Activated T-cell treated with anti-CD3 and anti-CD28 coated beads for 1 hour (primary cell): ENCODE data around the gene NXPE3.
"Not testable (repeated sequence)": the region's sequence is repeated elsewhere in the genome, so short reads cannot be mapped to it uniquely, and the experiment has no call there.

ENCODE experiments used
- DNase-seq: peaks from one replicate; pipeline ENCODE4 v3.0.0-alpha.2; 2020; ENCODE audit warnings: low read depth

Gene NXPE3

DNA sequence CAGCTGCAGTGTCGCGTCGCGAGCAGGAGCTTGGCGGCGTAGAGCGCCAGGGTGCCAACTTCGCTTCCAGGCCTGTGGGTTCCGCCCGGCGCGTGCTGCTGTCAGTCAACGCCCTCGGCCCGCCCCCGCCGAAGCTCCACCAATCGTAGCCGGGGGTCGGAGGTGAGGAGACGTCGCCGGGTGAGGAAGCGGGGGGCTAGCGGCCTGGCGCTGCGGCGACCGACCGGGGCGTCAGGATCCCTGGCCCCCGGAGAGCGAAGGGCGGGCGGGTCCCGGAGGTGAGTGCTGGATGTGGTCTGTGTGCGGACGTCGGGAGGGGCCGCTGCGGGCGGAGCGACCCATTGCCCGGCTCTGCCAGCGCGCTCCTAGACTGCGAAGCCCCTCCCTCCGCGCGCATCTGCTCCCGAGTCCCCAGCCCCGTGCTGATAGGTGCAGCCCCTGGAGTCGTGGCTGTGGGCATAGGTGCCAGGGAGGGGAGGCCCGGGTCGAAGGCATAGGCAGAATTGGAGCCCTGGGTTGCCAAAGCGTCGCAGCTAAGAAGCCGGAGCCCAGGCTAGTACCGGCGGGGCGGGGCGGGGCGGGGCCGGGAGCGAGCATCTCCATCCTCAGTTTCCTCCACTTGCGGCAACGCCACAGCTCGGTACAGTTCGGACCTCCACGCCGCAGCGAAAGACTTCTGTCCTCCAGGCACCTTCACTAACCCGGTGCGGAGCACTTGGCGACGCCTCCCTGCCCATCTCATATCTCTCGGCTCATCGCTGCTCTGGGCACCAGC is at the start of gene NXPE3:
Gene NXPE3, plus strand, starts transcription at position 165 of the 775 bp plus-strand sequence. CDS start 6,386 bp downstream, outside the sequence.
- DNase-seq = peak; percentile 92

GRCh38 chr3:101729586-101729985 is 49.4 kb upstream of the NXPE3 start:
- no peak for DNase-seq

- DNase-seq = no peak
Observed at GRCh38 chr3:101730839-101731238, 48.2 kb upstream of the NXPE3 start.

DNA sequence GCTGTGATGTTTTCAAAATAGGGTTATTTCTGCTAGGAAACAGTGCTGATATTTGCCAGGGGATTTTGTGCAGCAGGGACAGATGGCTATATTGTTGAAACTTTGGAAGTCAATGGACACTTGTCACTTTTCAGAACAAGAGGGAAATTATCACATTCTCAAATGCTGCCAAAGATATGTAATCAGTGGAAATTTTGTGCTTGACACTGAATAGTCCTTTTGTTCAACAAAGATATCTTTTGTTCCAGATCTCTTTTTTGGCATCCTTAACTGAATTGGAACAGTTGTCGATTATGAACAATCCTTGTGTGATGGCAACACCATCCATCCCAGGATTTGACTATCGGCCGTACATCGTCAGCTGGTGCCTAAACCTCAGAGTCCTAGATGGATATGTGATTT is 46.8 kb upstream of the NXPE3 start:
- DNase-seq = no peak

- DNase-seq = no peak
Observed at GRCh38 chr3:101735833-101736232, 43.2 kb upstream of the NXPE3 start.

DNA sequence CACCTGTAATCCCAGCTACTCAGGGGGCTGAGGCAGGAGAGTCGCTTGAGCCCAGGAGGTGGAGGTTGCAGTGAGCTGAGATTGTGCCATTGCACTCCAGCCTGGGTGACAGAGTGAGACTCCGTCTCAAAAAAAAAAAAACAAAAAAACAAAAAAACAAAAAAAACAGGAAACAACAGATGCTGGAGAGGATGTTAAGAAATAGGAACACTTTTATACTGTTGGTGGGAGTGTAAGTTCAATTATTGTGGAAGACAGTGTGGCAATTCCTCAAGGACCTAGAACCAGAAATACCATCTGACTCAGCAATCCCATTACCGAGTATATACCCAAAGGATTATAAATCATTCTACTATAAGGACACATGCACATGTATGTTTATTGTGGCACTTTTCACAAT is 37.1 kb upstream of the NXPE3 start:
- DNase-seq = not testable (repeated sequence)

DNA sequence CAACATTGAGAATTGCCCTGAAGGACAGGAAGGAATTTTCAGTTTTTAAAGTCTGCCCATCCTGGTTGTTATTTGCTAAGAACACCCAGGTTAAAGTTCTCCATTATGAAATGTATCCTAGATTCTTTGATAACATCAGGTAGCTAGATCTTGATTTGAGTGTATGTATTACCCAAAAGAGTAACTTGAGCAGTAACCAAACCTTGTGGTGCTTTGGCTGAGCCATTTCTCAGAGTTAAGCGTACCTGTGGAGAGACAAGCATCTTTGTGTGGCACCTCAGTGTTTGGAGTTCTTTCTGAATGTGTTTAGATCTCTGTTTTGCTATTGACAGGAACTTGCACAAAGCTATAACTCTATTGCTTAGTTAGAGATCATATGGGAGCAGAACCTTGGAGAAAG is 34.2 kb upstream of the NXPE3 start:
- DNase-seq = no peak

- not testable (repeated sequence) for DNase-seq
Observed at GRCh38 chr3:101745934-101746333, 33.1 kb upstream of the NXPE3 start.

GRCh38 chr3:101753386-101754113 is 25.5 kb upstream of the NXPE3 start:
- not testable (repeated sequence) for DNase-seq

GRCh38 chr3:101758224-101758623 is 20.8 kb upstream of the NXPE3 start:
- DNase-seq = no peak

DNA sequence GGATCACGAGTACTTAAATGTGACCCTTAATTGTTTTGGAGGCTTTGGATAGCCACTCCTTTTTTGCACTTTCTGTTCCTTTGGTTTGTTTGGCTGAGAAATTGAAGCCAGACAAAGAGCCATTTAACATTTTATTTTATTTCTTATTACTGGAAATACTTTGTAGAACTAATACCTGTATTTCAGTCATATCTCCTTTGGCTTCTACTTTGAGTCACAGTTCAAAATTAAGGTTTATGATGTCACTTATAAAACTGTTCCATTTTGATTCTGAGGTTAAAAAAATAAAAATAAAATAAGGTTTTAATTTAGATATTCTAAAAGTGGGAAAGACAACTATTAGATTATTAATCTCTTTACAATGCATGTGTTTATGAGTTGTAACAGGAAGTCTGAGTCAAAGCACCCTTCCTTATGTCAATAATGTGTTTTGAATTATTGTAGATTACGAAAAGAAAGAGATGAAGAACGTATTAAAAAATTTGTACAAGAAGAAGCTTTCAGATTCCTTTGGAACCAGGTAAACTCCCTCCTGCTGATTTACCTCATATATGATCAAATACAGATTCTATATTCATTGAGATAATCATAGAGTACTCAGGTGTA is 16.9 kb upstream of the NXPE3 start:
- no peak for DNase-seq

GRCh38 chr3:101777745-101778281 is 1.2 kb upstream of the NXPE3 start:
- not testable (repeated sequence) for DNase-seq

DNA sequence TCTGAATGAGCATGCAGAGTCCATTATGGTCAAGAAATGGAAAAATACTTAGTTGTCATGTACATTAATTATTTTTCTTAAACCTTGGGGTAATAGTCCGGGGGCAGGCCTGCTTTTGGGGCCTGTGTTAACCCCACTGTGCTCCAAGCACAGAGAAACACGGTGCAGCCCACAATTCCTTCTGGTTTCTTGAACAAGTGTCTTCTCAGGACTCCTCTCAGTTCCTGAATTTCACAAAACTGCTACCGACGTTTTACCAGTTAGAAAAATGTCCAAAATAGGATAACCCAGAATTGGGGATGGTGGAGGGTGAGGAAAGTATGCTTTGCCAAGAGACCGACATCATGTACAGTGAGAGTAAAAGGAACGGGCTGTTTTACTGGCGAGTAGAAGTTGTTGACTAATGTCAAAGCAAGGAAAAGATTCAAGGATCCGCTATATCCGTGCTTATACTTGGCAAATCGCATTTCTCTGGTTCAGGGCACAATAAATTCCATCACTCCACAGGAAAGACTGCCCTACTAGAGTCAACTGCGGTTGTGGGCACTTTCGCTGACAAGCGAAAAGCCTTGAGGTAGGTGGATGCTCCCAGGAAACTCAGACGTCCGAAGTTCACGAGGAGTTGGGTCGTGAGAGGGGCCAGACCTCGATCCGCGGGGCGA is 495 bp upstream of the NXPE3 start:
- no peak for DNase-seq

- DNase-seq = no peak
Observed at GRCh38 chr3:101779822-101780381, 891 bp downstream of the NXPE3 start.

DNA sequence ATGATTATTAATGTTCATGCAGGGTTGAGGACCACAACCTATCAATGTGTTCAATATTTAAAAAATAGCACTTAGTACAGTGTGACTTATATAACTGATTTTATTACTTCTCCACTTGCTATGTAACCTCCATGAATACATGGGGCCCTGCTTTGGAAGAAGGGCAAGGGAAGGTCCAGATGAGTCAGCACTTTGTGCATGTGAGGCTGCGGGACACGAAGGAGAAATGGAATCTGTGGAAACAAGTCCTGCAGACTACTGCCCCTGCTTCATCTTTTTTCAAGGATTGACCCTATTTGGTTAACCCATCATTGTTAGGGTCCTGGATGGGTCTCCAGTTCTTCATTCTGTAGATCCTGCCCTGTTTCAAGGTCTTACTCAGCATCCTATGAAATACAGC is 1.6 kb downstream of the NXPE3 start:
- DNase-seq = no peak

DNA sequence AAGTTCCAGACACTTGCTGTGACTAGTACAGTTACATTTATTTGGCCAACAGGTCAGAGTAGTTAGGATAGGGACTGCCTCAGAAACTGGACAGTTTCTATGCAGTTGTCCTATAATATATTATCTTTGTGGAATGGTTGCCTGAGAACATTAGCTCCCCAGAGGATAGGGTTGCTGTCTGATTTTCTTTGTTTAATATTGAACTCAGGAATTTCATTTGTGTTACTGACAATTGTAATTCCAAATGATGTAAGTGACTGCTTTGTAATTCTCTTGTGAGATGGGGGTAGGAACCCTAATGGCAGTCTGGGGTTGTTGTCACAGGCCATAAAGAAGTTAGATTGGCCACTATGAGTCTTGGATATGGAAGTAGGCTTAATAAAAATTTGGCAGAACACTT is 2.2 kb downstream of the NXPE3 start:
- no peak for DNase-seq

DNA sequence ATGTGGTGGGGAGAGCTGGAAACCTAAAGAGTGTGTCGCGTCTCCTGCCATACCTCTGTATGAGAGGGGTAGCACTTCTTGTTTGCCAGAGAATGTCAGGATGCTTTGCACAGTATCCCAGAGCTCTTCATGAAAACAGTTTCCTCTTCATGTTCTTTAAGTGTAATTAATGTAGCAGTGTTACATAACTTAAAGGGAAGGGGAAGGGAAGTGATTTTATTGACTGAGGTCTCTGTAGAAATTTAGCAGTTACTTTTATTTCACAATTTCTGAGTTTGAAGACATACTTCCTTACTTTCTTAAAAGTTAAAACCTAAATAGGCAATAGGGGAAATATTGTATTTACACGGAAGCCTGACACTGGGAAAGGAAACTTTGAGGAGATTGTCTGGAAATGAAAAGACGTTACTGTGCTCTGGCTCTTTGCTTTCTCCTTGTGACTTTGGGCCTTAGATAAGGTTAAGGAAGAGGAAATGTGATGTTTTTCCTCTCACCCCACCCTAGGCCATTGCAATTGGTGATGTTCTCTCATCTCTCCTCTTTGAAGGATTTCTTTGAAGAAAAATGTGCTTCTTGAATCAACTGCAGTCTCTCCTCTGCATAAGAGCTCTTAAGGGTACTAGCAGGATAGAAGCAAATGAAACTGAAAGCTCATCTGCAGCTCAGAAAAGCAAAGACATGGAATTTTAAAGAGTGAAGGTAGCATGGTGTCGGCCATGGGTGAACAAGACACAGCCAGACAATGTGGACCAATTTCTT is 6.0 kb downstream of the NXPE3 start:
- DNase-seq = no peak

DNA sequence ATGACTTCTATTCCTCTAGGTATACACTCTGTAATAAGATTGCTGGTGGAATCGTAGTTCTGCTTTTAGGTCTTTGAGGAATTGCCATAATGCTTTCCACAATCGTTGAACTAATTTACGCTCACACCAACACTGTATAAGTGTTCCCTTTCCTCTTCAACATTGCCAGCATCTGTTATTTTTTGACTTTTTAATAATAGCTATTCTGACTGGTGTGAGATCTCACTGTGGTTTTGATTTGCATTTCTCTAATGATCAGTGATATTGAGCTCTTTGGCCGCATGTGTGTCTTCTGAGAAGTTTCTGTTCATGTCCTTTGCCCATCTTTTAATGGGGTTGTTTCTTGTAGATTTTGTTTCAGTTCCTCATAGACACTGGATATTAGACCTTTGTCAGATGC is 12.8 kb downstream of the NXPE3 start:
- DNase-seq = no peak

DNA sequence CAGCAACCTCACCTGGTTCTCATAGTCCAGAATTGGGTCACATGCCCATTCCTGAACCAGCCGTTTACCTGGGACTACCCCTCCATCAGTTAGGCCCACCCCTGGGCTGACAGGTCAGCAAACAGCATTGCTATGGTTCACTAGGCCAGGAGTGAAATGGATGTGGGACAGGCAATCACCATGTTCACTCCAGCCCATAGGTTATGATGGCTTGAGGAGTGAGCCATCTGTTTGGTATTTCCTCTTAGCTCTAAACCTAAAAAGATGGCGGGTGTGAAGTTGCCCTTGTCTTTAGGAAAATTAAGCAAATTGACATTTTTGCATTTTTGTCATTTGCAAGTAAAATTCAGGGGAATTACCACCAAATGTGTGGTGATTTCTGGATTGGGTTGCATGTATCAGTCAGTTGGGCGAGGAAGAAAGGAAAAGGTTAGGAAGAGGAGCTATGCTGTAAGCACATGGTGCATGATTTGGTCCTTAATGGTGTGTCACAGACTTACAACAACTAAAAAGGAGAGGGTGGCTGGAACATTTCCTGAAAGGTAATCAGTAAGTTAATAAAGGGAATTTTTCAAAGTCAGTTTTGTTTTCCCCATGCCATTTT is 17.2 kb downstream of the NXPE3 start:
- DNase-seq = no peak

GRCh38 chr3:101801174-101801573 is 22.2 kb downstream of the NXPE3 start:
- DNase-seq = no peak

GRCh38 chr3:101802179-101802578 is 23.2 kb downstream of the NXPE3 start:
- no peak for DNase-seq
